Esophagus muscularis mucosa (tissue), 3 donors: ENCODE results near the gene ABTB2.

Experiments used
- CTCF ChIP-seq, 3 experiments: fragments of 200-600 bp in 2 of 3; fragments of 450-650 bp in 1 of 3; sonication (generic) in 2 of 3; IDR thresholded peaks; one replicate each; pipeline ENCODE4 v1.5.1; 2017 to 2019; ENCODE audit warnings: antibody characterized with exemption in 3 of 3, mild to moderate bottlenecking in 2 of 3, moderate library complexity in 1 of 3
- POLR2A ChIP-seq: fragments of 450-650 bp; IDR thresholded peaks from one replicate; pipeline ENCODE4 v1.6.1; 2017; ENCODE audit warnings: antibody characterized with exemption, moderate library complexity, mild to moderate bottlenecking, low read depth
- POLR2AphosphoS5 ChIP-seq, 2 donors: sonication (generic); formaldehyde crosslinking; IDR thresholded peaks; one replicate each; pipeline ENCODE4 v1.6.1; 2017; ENCODE audit warnings: antibody characterized with exemption in 2 of 2

GRCh38 chr11:34382532-34383276, 24.9 kb upstream of the ABTB2 start:
- no peak for TF ChIP-seq CTCF (IDR thresholded peaks at IDR 0.05)
- no peak for TF ChIP-seq POLR2A
- no peak for TF ChIP-seq POLR2AphosphoS5 (IDR thresholded peaks at IDR 0.05)
